Sigmoid colon (tissue), 7 donors: Measurements from ENCODE around the gene MED26. TPM values are rescaled to one million over a fixed set of nuclear protein-coding genes. Genes with fewer than 3 reads are reported as not detected.
"Not testable (repeated sequence)": the region's sequence is repeated elsewhere in the genome, so short reads cannot be mapped to it uniquely, and the experiment has no call there.

Experiments
- DNase-seq: peaks from one replicate; pipeline ENCODE4 v3.0.0-alpha.2; 2019
- H3K27ac ChIP-seq, 4 donors: fragments of 200-600 bp; sonication (generic); one replicate each; pipeline ENCODE4 v1.5.1; 2016 to 2019; ENCODE audit warnings: mild to moderate bottlenecking in 1 of 4
- H3K27me3 ChIP-seq, 3 donors: fragments of 200-600 bp; sonication (generic); one replicate each; pipeline ENCODE4 v1.5.1; 2019; ENCODE audit warnings: mild to moderate bottlenecking in 1 of 3
- H3K36me3 ChIP-seq, 4 donors: fragments of 200-600 bp; sonication (generic); one replicate each; pipeline ENCODE4 v1.5.1; 2016 to 2019
- H3K4me1 ChIP-seq, 4 donors: fragments of 200-600 bp; sonication (generic); one replicate each; pipeline ENCODE4 v1.5.1; 2017 to 2019
- H3K4me3 ChIP-seq, 4 donors: fragments of 200-600 bp; sonication (generic); one replicate each; pipeline ENCODE4 v1.5.1; 2017 to 2019; ENCODE audit warnings: mild to moderate bottlenecking in 2 of 4, moderate library complexity in 1 of 4
- H3K9me3 ChIP-seq, 4 donors: fragments of 200-600 bp in 3 of 4; sonication (generic) in 3 of 4; one replicate each; pipeline versions ENCODE4 v1.5.1 to v1.6.1; 2013 to 2019
- EP300 ChIP-seq, 4 donors: sonication (generic); formaldehyde crosslinking; IDR thresholded peaks; one replicate each; pipeline ENCODE4 v1.6.1; 2017; ENCODE audit warnings: antibody characterized with exemption in 4 of 4
- POLR2A ChIP-seq, 2 donors: fragments of 450-650 bp; IDR thresholded peaks; one replicate each; pipeline ENCODE4 v1.6.1; 2016; ENCODE audit warnings: antibody characterized with exemption in 2 of 2, mild to moderate bottlenecking in 2 of 2, moderate library complexity in 2 of 2
- POLR2AphosphoS5 ChIP-seq, 4 donors: sonication (generic); formaldehyde crosslinking; IDR thresholded peaks; one replicate each; pipeline ENCODE4 v1.6.1; 2017; ENCODE audit warnings: antibody characterized with exemption in 4 of 4
- WGBS, 2 donors: extraction: QIAGEN DNeasy Blood & Tissue Kit; methylation state at CpG; one replicate each; pipeline ENCODE4 v1.1.7; 2013; 5-methylcytosine and 5-hydroxymethylcytosine counted together
- intact Hi-C: fragments of 100-400 bp; cut with DNase I; formaldehyde crosslinking; loops from one replicate; pipeline ENCODE4 v1.15.1; 2023
- polyA plus RNA-seq, 3 donors: library from polyadenylated mRNA; stranded (reverse); fragments of 200-250 nt; gene quantifications; one replicate each; pipeline ENCODE4 v1.2.3, GENCODE V29; 2013
- total RNA-seq, 4 donors: library from RNA; depleted of rRNA; stranded (reverse); fragments of >200 nt; gene quantifications; one replicate each; pipeline ENCODE4 v1.1.0, GENCODE V29; 2016
- TF ChIP-seq, protein P1 (sequence below), 4 experiments: fragments of 450-650 bp in 3 of 4; fragments of 200-600 bp in 1 of 4; IDR thresholded peaks; one replicate each; pipeline ENCODE4 v1.5.1; 2016 to 2019; ENCODE audit warnings: antibody characterized with exemption in 4 of 4, mild to moderate bottlenecking in 3 of 4, moderate library complexity in 2 of 4
- donor health status: healthy with polysubstance abuse.
- donor health status: Bipolar disorder and iron deficiency.
- donor health status: healthy.

The MED26 gene, protein sequence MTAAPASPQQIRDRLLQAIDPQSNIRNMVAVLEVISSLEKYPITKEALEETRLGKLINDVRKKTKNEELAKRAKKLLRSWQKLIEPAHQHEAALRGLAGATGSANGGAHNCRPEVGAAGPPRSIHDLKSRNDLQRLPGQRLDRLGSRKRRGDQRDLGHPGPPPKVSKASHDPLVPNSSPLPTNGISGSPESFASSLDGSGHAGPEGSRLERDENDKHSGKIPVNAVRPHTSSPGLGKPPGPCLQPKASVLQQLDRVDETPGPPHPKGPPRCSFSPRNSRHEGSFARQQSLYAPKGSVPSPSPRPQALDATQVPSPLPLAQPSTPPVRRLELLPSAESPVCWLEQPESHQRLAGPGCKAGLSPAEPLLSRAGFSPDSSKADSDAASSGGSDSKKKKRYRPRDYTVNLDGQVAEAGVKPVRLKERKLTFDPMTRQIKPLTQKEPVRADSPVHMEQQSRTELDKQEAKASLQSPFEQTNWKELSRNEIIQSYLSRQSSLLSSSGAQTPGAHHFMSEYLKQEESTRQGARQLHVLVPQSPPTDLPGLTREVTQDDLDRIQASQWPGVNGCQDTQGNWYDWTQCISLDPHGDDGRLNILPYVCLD
- 1 to 10 TPM; 5.3 to 6.5 (median 5.9) TPM for total RNA-seq
- 1 to 10 TPM; 3.0 to 7.9 (median 4.6) TPM for polyA plus RNA-seq

DNA sequence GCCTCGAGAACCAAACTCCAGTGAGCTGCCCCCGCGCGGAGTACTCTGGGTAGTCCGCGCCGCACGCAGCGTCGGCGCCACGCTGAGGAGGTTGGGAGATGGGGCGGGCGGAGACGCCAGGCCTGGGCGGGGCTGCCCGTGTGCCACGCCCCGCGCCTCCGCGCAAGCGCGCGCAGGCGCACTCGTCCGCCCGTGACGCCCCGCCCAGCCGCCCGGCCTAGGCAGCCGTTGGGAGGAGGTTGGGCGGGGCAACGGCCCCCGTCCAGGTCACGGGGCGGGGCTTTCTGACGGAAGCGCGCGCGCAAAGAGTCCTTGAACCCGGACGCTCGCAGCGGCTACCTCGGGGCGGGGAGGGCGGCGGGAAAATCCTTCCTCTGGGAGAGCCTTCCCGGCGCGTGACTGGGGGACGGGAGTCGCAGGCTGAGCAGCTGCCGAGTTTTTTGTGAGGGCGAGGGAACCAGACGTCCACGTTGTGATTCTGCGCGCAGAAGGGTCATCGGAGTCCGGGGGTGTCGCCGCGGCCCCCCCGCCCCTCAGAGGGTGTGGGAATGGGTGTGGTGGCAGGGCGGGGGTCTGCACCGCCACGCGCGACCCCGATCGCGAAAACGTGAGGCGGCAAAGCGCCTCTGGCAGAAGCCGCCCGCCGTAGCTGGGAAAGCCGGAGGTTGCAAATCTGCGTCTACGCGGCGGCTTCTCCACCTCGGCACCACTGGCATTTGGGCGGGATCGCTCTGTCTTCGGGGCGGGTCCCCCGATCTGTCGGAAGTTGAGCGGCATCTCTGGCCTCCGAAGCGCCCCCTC, at the start of gene MED26:
MED26 (minus strand) TSS at position 22 of the 801 bp plus-strand sequence. CDS start 261 bp downstream, outside the sequence.
- Histone ChIP-seq H3K9me3 (no peaks in the 10 kb centered on the region), H3K36me3 (peaks cover 0 to 43% (median 5%) of the 10 kb centered on the region in 4 donors), H3K27me3 (no peaks in the 10 kb centered on the region), H3K27ac (peak within 1 kb of the TSS; percentile 92 to 99 (median 96)), H3K4me3 (peak within 1 kb of the TSS; percentile 66 to 99 (median 95)), H3K4me1 (peaks cover 0 to 42% (median 33%) of the 10 kb centered on the region in 4 donors)
- intact Hi-C loops, result loop anchor here (1.0 to 2.0 kb wide), 3 partner anchors 56 to 132 kb away; partner anchors contain the start of genes C19orf44, CALR3, CHERP and SLC35E1
- peak; percentile 97 for DNase-seq
- WGBS, 2 donors, result 1% methylated on average over 98 of the region's 98 CpGs
- TF ChIP-seq POLR2A (IDR thresholded peaks at IDR 0.05) (peak; percentile 36 to 74), EP300 (IDR thresholded peaks at IDR 0.05) (peak in 1 of 4 donors; percentile 36), POLR2AphosphoS5 (IDR thresholded peaks at IDR 0.05) (peak; percentile 76 to 96 (median 94))
- TF ChIP-seq, protein P1, sequence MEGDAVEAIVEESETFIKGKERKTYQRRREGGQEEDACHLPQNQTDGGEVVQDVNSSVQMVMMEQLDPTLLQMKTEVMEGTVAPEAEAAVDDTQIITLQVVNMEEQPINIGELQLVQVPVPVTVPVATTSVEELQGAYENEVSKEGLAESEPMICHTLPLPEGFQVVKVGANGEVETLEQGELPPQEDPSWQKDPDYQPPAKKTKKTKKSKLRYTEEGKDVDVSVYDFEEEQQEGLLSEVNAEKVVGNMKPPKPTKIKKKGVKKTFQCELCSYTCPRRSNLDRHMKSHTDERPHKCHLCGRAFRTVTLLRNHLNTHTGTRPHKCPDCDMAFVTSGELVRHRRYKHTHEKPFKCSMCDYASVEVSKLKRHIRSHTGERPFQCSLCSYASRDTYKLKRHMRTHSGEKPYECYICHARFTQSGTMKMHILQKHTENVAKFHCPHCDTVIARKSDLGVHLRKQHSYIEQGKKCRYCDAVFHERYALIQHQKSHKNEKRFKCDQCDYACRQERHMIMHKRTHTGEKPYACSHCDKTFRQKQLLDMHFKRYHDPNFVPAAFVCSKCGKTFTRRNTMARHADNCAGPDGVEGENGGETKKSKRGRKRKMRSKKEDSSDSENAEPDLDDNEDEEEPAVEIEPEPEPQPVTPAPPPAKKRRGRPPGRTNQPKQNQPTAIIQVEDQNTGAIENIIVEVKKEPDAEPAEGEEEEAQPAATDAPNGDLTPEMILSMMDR (IDR thresholded peaks at IDR 0.05), result no peak

DNA sequence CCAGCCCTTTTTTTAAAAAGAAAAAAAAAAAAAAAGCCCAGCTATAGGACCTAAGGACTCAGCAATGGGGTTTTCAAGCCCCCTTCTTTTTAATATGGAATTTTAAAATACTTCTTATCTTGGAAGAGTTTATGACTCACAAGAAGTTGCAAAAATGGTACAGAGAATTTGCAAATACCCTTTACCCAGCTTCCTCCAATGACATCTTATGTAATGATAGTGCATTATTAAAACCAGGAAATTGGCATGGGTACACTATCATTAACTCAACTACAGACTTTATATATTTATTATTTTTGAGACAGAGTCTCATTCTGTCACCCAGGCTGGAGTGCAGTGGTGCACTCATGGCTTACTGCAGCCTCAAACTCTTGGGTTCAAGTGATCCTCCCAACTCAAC, 49.1 kb upstream of the MED26 start:
- H3K27me3 ChIP-seq, result no peaks in the 10 kb centered on the region
- no peak overlapping the region for H3K27ac ChIP-seq
- H3K9me3 ChIP-seq, result peaks cover 0 to 5% (median 1%) of the 10 kb centered on the region in 4 donors
- H3K4me1 ChIP-seq, result no peaks in the 10 kb centered on the region
- intact Hi-C loops, result no loop called here
- TF ChIP-seq, protein P1 (IDR thresholded peaks at IDR 0.05), result no peak
- TF ChIP-seq POLR2A (IDR thresholded peaks at IDR 0.05), result no peak
- no peak for TF ChIP-seq EP300 (IDR thresholded peaks at IDR 0.05)
- TF ChIP-seq POLR2AphosphoS5 (IDR thresholded peaks at IDR 0.05), result no peak
- H3K4me3 ChIP-seq, result no peak overlapping the region
- no peak for DNase-seq
- H3K36me3 ChIP-seq, result peaks cover 0 to 21% (median 4%) of the 10 kb centered on the region in 4 donors

DNA sequence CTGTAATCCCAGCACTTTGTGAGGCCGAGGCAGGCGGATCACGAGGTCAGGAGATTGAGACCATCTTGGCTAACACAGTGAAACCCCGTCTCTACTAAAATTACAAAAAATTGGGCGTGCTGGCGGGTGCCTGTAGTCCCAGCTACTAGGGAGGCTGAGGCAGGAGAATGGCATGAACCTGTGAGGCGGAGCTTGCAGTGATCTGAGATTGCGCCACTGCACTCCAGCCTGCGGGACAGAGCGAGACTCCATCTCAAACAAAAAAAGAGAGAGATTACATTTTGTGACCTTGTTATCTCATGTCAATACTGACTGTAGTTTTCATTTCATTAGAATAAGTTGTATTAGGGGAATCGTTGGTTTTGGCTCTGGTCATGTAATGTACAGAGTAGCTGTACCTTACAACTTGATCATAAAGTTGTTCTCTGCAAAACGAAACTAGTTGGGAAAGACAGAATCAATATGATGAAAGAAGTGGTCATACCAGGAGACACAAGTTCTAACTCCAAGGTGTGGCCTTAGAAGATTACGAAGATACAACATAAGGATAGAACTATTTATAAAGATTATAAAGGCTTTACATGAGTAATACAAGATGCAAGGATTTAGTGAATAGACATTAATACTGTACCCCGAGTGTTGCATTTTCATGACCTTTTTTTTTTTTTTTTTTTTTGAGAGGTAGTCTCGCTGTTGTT, 48.2 kb upstream of the MED26 start:
- intact Hi-C loops, result no loop called here
- WGBS, 2 donors, result 91 to 94% methylated on average over 15 of the region's 15 CpGs

DNA sequence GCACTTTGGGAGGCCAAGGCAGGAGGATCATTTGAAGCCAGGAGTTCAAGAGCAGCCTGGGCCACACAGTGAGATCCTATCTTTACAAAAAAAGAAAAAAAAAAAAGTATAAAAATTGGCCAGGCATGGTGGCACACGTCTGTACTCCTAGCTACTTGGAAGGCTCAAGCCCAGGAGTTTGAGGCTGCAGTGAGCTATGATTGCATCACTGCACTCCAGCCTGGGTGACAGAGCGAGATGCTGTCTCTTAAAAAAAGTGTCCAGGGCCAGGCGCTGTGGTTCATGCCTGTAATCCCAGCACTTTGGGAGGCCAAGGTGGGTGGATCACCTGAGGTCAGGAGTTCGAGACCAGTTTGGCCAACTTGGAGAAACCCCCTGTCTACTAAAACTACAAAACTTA, 45.8 kb upstream of the MED26 start:
- H3K36me3 ChIP-seq, H3K4me3 ChIP-seq, H3K4me1 ChIP-seq, H3K9me3 ChIP-seq, intact Hi-C loops, H3K27me3 ChIP-seq, H3K27ac ChIP-seq, DNase-seq: not testable (repeated sequence)
- 91 to 95% methylated on average over 4 of the region's 4 CpGs for WGBS, 2 donors

More for the DNA sequence above, 48.2 kb upstream of the MED26 start:
- no peak overlapping the region for H3K27ac ChIP-seq
- peaks cover 0 to 13% (median 4%) of the 10 kb centered on the region in 4 donors for H3K36me3 ChIP-seq
- no peak overlapping the region for H3K4me3 ChIP-seq
- TF ChIP-seq, protein P1 (IDR thresholded peaks at IDR 0.05), result no peak
- TF ChIP-seq POLR2AphosphoS5 (IDR thresholded peaks at IDR 0.05) (no peak), EP300 (IDR thresholded peaks at IDR 0.05) (no peak), POLR2A (IDR thresholded peaks at IDR 0.05) (no peak)
- no peak for DNase-seq
- H3K9me3 ChIP-seq, result peaks cover 0 to 4% (median 1%) of the 10 kb centered on the region in 4 donors
- H3K27me3 ChIP-seq, result no peaks in the 10 kb centered on the region
- no peaks in the 10 kb centered on the region for H3K4me1 ChIP-seq
